MG63 (cell line): ENCODE data around the gene MXD4. TPM values are rescaled to one million over a fixed set of nuclear protein-coding genes. Genes with fewer than 3 reads are reported as not detected.

Source experiments
- DNase-seq: peaks from one replicate; pipeline ENCODE4 v3.0.0-alpha.2; 2020
- H3K27me3 ChIP-seq: fragments of 250-450 bp; sonication (Bioruptor Pico); 2 replicates; pipeline ENCODE4 v1.5.1; 2020; ENCODE audit warnings: mild to moderate bottlenecking, moderate library complexity
- H3K36me3 ChIP-seq: fragments of 250-450 bp; sonication (Bioruptor Pico); 2 replicates; pipeline ENCODE4 v1.5.1; 2020; ENCODE audit warnings: mild to moderate bottlenecking, moderate library complexity
- H3K4me3 ChIP-seq: fragments of 250-450 bp; sonication (Bioruptor Pico); 2 replicates; pipeline ENCODE4 v1.5.1; 2020; ENCODE audit warnings: mild to moderate bottlenecking, moderate library complexity
- H3K9me3 ChIP-seq: fragments of 250-450 bp; sonication (Bioruptor Pico); 2 replicates; pipeline ENCODE4 v1.5.1; 2020; ENCODE audit warnings: mild to moderate bottlenecking, moderate library complexity
- total RNA-seq: library from RNA; depleted of rRNA; stranded (reverse); fragments of >200 nt; shearing (Covaris generic); gene quantifications from 2 replicates; pipeline ENCODE4 v1.2.3, GENCODE V29; 2014; ENCODE audit warnings: low replicate concordance

Gene MXD4
- total RNA-seq, 1 experiment from 2014 or later = 31.4 TPM

DNA sequence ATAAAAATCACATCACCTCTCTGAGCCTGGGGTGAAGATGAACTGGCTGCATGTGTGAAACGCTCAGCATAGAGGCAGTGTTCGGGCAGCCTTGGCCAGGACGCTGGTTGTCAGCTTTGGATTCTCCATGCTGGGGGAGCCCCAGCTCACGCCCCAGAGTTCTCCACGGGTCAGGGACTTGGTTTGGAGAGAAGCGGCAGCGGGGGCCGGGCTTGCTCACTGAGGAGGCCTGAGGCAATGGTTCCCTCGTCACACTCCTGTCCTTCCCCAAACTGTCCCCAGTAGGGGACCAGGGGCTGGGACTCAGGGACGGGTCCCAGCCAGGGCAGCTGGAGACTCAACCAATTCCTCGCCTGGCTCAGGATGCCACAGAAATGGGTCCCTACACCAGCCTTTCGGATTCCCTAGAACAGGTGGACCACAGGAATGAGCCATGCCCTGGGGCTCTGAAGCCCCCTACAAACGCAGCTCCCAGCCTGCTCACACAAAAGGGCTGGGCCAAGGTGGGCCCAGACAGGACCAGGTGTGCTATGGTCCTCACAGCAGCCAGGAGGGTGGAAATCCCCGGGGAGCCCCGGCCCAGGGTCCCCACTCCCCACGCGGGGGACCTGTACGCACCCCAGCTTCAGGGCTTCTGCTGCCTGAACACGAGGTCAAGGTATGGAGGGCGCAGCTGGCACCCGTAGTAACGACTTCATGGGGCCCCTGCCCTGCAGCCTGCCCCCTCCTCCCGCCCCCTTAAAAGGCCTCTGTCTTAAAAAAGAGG lies 1.4 kb downstream of the MXD4 start:
- Histone ChIP-seq H3K27me3 (no peaks in the 10 kb centered on the region), H3K4me3 (peak overlapping the region; percentile 69), H3K9me3 (no peaks in the 10 kb centered on the region), H3K36me3 (no peaks in the 10 kb centered on the region)
- no peak for DNase-seq

DNA sequence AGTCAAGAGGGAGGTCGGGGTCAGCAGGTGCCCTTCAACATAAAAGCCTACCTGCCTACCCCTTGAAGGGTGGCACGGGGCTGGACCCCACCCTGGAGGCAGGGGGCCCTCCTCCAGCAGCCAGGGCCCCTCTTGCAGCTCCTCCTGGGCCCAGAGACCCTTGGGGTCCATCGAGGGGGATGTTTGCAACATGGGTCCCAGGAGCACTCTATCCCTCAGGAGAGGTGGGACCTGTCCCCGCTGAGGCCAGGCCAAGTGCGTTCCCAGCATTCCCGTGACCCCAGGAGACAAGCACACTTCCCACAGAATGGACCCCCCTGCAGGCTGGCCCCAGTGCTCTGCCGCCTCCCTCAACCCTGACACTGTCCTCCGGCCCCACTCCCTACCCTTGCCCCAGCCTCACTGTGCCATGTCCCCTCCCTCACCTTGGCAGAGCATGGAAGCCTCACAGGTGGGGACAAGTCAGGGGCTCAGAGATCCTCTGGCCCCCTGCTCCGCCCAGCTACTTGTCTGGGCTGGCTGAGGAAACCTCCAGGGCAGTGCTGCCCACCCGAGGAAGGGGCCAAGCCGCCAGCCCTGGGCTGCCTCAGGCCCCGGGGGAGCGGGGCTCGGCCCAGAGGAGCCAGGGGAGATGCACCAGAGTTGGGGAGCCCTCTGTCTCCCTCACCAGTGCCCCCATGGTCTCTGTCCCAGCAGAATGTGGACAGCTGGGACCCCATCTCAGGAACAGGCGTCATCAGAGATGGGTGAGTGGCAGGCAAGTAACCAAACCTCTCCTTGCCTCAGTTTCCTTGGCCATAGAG lies 2.2 kb downstream of the MXD4 start:
- H3K27me3 ChIP-seq = no peaks in the 10 kb centered on the region
- H3K9me3 ChIP-seq = no peaks in the 10 kb centered on the region
- H3K4me3 ChIP-seq = no peak overlapping the region
- H3K36me3 ChIP-seq = no peaks in the 10 kb centered on the region
- DNase-seq = no peak

- DNase-seq = no peak
- no peaks in the 10 kb centered on the region for H3K27me3 ChIP-seq
- no peaks in the 10 kb centered on the region for H3K9me3 ChIP-seq
- no peak overlapping the region for H3K4me3 ChIP-seq
- H3K36me3 ChIP-seq = no peaks in the 10 kb centered on the region
Measured at GRCh38 chr4:2259036-2259540, 2.8 kb downstream of the MXD4 start.

GRCh38 chr4:2258091-2259035 lies 3.5 kb downstream of the MXD4 start:
- Histone ChIP-seq H3K27me3 (no peaks in the 10 kb centered on the region), H3K36me3 (no peaks in the 10 kb centered on the region), H3K4me3 (no peak overlapping the region), H3K9me3 (no peaks in the 10 kb centered on the region)
- no peak for DNase-seq

DNA sequence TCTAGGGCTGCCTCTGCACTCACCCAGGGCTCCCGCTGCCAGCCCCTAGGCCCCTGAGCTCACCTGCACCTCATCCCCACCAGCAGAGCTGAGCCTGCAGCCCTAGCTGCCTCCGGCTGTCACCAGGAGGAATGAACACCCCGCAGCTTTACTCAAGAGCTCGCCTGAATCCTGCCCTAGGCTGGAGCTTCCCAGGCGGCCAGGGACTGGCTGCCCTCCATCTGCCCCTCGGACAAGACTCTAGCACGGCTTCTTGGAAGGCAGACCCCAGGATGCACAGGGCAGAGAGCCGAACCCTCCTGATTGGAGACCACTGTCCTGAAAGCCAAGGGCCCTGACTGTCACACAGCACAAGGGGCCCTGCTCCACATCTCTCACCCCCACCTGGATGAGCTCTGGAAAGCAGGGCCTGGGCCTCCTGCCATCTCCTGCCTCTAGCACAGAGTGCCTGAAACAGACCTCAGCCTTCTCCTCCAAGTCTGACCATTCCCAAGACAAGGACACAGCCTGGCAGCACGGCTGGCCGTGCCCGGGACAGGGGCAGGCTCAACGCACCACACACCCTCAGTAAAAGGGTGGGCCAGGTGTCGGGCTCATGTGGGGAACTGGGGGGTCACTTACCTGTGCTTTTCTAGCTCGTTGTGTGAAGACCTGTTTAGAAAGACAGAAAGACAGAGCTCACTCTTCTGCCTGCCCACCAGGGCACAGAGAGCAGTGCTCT lies 4.4 kb downstream of the MXD4 start:
- no peaks in the 10 kb centered on the region for H3K36me3 ChIP-seq

DNA sequence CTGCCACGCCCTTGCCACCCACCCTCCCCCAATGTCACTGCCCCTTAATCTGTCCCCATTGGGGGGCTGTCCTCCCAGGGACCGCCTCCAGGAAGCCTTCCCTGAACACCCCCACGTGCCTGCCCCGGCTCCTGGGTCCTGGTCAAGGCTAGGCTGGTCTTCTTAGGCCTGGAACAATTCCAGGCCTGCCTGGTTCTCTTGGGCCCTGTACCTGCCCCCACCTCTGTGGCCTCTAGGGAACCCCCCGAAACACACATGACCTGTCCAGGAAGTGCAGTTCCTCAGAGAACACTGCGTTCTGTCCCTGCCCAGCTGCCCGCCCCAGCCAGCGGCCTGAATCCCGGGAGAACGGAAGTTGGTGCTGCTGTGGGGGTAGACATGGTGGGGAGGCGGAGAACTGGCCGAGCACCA lies 5.1 kb downstream of the MXD4 start:
- no peak for DNase-seq
- Histone ChIP-seq H3K9me3 (no peaks in the 10 kb centered on the region), H3K4me3 (no peak overlapping the region), H3K36me3 (no peaks in the 10 kb centered on the region), H3K27me3 (no peaks in the 10 kb centered on the region)

More for the DNA sequence above, 4.4 kb downstream of the MXD4 start:
- no peaks in the 10 kb centered on the region for H3K9me3 ChIP-seq
- DNase-seq = no peak
- H3K4me3 ChIP-seq = no peak overlapping the region
- H3K27me3 ChIP-seq = no peaks in the 10 kb centered on the region

DNA sequence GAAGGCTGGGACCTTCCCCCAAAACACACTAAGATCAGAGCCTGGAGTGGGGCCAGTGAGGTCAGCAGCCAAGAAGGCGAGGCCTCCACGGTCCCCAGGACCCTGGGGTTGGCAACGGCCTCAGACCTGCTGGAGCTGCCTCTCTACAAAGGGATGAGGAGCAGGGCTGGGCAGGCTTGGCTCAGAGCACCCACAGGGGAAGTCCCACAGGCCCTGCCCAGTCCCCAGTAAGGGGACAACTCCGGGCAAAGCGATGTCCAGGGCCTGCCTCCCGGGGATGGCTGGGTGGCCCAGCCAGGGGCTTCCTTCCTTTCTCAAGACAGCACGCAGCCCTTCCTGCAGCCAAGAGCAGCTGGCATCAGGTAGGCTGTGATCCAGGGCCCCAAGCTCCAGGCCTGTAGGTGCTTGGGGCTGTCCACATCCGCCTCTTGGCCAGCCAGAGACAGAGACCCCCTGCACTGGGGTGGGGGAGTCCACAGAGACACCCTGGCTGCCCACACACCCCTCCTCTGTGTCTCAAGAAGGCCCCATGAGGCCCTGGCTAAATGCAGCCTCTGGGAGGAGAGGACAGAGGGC lies 5.7 kb downstream of the MXD4 start:
- Histone ChIP-seq H3K4me3 (no peak overlapping the region), H3K27me3 (no peaks in the 10 kb centered on the region), H3K9me3 (no peaks in the 10 kb centered on the region), H3K36me3 (no peaks in the 10 kb centered on the region)
- no peak for DNase-seq

GRCh38 chr4:2255501-2256155 lies 6.3 kb downstream of the MXD4 start:
- H3K4me3 ChIP-seq = no peak overlapping the region
- H3K36me3 ChIP-seq = no peaks in the 10 kb centered on the region
- no peaks in the 10 kb centered on the region for H3K9me3 ChIP-seq
- H3K27me3 ChIP-seq = no peaks in the 10 kb centered on the region
- DNase-seq = no peak

- no peaks in the 10 kb centered on the region for H3K9me3 ChIP-seq
- H3K4me3 ChIP-seq = no peak overlapping the region
- H3K36me3 ChIP-seq = no peaks in the 10 kb centered on the region
- no peak for DNase-seq
- no peaks in the 10 kb centered on the region for H3K27me3 ChIP-seq
Measured at GRCh38 chr4:2254665-2255500, 7.0 kb downstream of the MXD4 start.

DNA sequence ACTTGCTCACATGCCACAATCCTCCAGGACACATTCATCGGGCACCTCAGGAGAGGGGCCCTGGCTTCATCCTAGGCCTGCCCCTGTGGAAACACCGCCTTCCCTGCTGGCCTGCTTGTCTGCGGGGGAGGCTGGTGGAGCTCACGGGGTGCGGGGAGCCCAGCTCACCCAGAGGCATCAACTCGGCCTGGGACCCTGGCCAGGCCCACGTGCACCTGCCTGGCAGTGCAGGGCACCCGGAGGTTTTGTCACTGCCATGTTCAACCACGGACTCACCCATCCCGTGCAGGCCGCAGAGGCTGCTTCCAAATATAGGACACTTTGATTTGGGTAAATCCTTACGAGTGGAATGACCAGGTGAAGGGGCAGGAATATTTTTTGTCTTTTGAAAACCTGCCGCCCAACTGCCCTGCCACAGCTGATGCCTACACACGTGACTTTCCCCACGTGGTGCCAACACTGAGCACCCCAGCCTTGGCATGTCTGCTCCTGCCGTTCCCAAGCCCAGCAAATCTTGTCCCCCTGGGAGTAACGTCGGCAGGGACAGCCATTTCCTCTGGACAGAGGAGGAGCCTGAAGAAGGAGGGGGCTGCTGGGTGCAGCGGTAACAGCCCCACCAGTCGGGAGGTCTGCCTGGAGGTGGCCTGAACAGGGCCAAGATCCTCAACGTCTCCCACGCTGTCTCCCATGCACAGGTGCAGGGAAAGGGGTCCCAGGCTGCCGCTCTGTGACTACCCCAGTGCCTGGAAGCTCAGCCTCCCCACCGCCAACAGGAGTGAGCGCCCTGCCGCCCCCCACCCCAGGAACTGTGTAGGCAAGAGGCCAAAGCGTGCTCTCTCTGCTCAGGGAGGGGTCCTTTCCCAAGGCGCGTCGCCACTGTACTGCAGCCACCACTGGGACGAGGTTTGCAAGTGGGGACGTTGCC lies 8.5 kb downstream of the MXD4 start:
- no peak for DNase-seq
- Histone ChIP-seq H3K9me3 (no peaks in the 10 kb centered on the region), H3K27me3 (no peaks in the 10 kb centered on the region), H3K4me3 (no peak overlapping the region), H3K36me3 (no peaks in the 10 kb centered on the region)

- DNase-seq = no peak
- Histone ChIP-seq H3K4me3 (no peak overlapping the region), H3K36me3 (no peaks in the 10 kb centered on the region), H3K27me3 (no peaks in the 10 kb centered on the region), H3K9me3 (no peaks in the 10 kb centered on the region)
Measured at GRCh38 chr4:2252530-2253091, 9.3 kb downstream of the MXD4 start.

- DNase-seq = no peak
Measured at GRCh38 chr4:2251795-2252529, 9.9 kb downstream of the MXD4 start.

More at GRCh38 chr4:2251795-2252529, 9.9 kb downstream of the MXD4 start:
- Histone ChIP-seq H3K9me3 (no peaks in the 10 kb centered on the region), H3K4me3 (no peak overlapping the region), H3K27me3 (no peaks in the 10 kb centered on the region), H3K36me3 (no peaks in the 10 kb centered on the region)
